Measurements from ENCODE around the gene METTL5. TPM values are rescaled to one million over a fixed set of nuclear protein-coding genes. Genes with fewer than 3 reads are reported as not detected.

The METTL5 gene
- total RNA-seq, 1 experiment from 2014 or later = 103 TPM

- TF ChIP-seq SRF (IDR thresholded peaks at IDR 0.05; ENCODE audit: low read depth) (no peak), MAX (IDR thresholded peaks at IDR 0.05) (no peak), FOSL1 (IDR thresholded peaks at IDR 0.05; ENCODE audit: low read depth) (no peak)
These were observed 49.4 kb downstream of the METTL5 start (continued) for GRCh38 chr2:169775354-169775753.

DNA sequence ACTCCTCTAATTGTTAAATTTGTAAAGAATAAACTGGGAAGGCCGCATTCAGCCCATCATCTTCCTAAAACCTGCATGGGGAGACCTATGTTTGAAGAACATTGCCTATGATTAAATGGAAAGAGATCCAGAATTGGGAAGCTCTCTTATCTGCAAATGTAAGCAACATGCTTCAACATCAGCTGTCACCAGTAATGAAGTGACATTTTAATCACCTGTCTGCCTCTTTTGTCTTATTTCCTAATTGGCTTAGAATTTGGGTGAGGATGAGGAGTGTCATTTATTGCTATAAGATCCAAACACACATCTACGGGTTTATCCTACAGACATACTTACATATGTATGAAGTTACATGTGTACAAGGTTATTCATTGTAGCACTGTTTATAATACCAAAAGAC is 52.1 kb downstream of the METTL5 start:
- TF ChIP-seq TCF7L2 (IDR thresholded peaks at IDR 0.05; ENCODE audit: borderline replicate concordance, extremely low read depth, insufficient read depth, insufficient read length) (no peak), YY1 (IDR thresholded peaks at IDR 0.05; ENCODE audit: extremely low read depth, insufficient replicate concordance, low read depth, low read length) (no peak), ELF1 (IDR thresholded peaks at IDR 0.05; ENCODE audit: borderline replicate concordance, low read depth) (no peak), SIN3A (IDR thresholded peaks at IDR 0.05; ENCODE audit: low read depth) (no peak), EZH2 (IDR thresholded peaks at IDR 0.05) (no peak), CBX3 (IDR thresholded peaks at IDR 0.05; ENCODE audit: low read depth) (no peak), FOSL1 (IDR thresholded peaks at IDR 0.05; ENCODE audit: low read depth) (no peak), SRF (IDR thresholded peaks at IDR 0.05; ENCODE audit: low read depth) (no peak), POLR2A (IDR thresholded peaks at IDR 0.05; ENCODE audit: borderline replicate concordance, extremely low read depth, insufficient read depth, insufficient read length) (no peak), MAX (IDR thresholded peaks at IDR 0.05) (no peak), SP1 (IDR thresholded peaks at IDR 0.05; ENCODE audit: low read depth) (no peak), CEBPB (IDR thresholded peaks at IDR 0.05; ENCODE audit: low read depth) (no peak), ZFX (IDR thresholded peaks at IDR 0.05) (no peak), REST (IDR thresholded peaks at IDR 0.05; ENCODE audit: low read depth) (no peak), ZNF274 (IDR thresholded peaks at IDR 0.05; ENCODE audit: low read depth, low read length) (no peak), POLR2AphosphoS5 (IDR thresholded peaks at IDR 0.05; ENCODE audit: low read depth, low read length) (no peak), JUND (IDR thresholded peaks at IDR 0.05) (no peak)
- TF ChIP-seq, protein P1, sequence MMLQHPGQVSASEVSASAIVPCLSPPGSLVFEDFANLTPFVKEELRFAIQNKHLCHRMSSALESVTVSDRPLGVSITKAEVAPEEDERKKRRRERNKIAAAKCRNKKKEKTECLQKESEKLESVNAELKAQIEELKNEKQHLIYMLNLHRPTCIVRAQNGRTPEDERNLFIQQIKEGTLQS (IDR thresholded peaks at IDR 0.05) = no peak
- TF ChIP-seq, protein P2, sequence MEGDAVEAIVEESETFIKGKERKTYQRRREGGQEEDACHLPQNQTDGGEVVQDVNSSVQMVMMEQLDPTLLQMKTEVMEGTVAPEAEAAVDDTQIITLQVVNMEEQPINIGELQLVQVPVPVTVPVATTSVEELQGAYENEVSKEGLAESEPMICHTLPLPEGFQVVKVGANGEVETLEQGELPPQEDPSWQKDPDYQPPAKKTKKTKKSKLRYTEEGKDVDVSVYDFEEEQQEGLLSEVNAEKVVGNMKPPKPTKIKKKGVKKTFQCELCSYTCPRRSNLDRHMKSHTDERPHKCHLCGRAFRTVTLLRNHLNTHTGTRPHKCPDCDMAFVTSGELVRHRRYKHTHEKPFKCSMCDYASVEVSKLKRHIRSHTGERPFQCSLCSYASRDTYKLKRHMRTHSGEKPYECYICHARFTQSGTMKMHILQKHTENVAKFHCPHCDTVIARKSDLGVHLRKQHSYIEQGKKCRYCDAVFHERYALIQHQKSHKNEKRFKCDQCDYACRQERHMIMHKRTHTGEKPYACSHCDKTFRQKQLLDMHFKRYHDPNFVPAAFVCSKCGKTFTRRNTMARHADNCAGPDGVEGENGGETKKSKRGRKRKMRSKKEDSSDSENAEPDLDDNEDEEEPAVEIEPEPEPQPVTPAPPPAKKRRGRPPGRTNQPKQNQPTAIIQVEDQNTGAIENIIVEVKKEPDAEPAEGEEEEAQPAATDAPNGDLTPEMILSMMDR (IDR thresholded peaks at IDR 0.05 in 2 of 3, conservative IDR thresholded peaks at IDR 0.05 in 1 of 3; ENCODE audit: borderline replicate concordance in 1 of 3, insufficient read depth in 1 of 3, low read depth in 2 of 3, low read length in 2 of 3) = no peak
- CTCF ChIA-PET = interaction anchor here (0.9 kb wide), 1 partner anchor 320 kb away, joined by 3 read pairs; no protein-coding TSS in a partner anchor

More for the DNA sequence above, 52.1 kb downstream of the METTL5 start:
- no peak overlapping the region for H3K4me2 ChIP-seq (ENCODE audit: low read length)
- H3K27me3 ChIP-seq (ENCODE audit: insufficient read depth, low read length) = no peaks in the 10 kb centered on the region
- H3K27ac ChIP-seq (ENCODE audit: low read depth, low read length) = no peak overlapping the region
- H3K79me2 ChIP-seq (ENCODE audit: insufficient read depth, low read length) = no peaks in the 10 kb centered on the region
- POLR2A ChIA-PET = no interaction called here
- intact Hi-C loops (cut with micrococcal nuclease) = loop anchor here (10.0 kb wide), 1 partner anchor 658 kb away; no protein-coding TSS in a partner anchor
- H3K9me3 ChIP-seq (ENCODE audit: control insufficient read depth in 1 of 2, insufficient read depth in 1 of 2, low read depth in 1 of 2, low read length in 2 of 2) = no peaks in the 10 kb centered on the region
- H3K9me2 ChIP-seq (ENCODE audit: insufficient read depth) = no peaks in the 10 kb centered on the region
- H3K9ac ChIP-seq (ENCODE audit: low read length) = no peak overlapping the region
- no peak overlapping the region for H2AFZ ChIP-seq (ENCODE audit: low read depth, low read length, poor library complexity, severe bottlenecking)
- no peaks in the 10 kb centered on the region; a peak in 1 of 4 replicates for H3K4me1 ChIP-seq (ENCODE audit: control insufficient read depth in 1 of 2, insufficient read depth in 2 of 2, low read length in 2 of 2)
- RAD21 ChIA-PET (ENCODE audit: low non-redundant PET in 1 of 2, low total read pairs in 2 of 2, uncharacterized antibody in 2 of 2, unreplicated experiment in 2 of 2) = no interaction called here
- no peaks in the 10 kb centered on the region for H4K20me1 ChIP-seq (ENCODE audit: insufficient read depth)
- H3K4me3 ChIP-seq (replicated peaks in 1 of 2; ENCODE audit: low read depth in 1 of 2, low read length in 2 of 2) = no peak overlapping the region
- DNase-seq (ENCODE audit: low read depth, low spot score) (no peak), ATAC-seq (no peak)
- no peaks in the 10 kb centered on the region for H3K36me3 ChIP-seq (ENCODE audit: control insufficient read depth in 1 of 2, insufficient read depth in 2 of 2, low read length in 2 of 2)
- BruUV-seq (replicated peaks) = no TSS peak
